Natural killer cell (primary cell): ENCODE data around the gene SYNE2. TPM values are rescaled to one million over a fixed set of nuclear protein-coding genes. Genes with fewer than 3 reads are reported as not detected.

Experiments
- ATAC-seq, 3 donors: fragments of 150-1000 bp in 2 of 3; fragments of 200-7000 bp in 1 of 3; cut with Tn5 transposase; 1 replicate in 1 of 3; 2 replicates in 2 of 3; pipeline ENCODE4 v1.10.0; 2021; ENCODE audit warnings: mild to moderate bottlenecking in 2 of 3, moderate library complexity in 2 of 3
- DNase-seq, 2 donors: peaks; one replicate each; pipeline versions ENCODE4 v3.0.0 to v3.0.0-alpha.2; 2013 to 2021; ENCODE audit warnings: mixed read lengths in 1 of 2
- H3K27ac ChIP-seq: one replicate; pipeline ENCODE4 v1.5.1; 2013; ENCODE audit warnings: mild to moderate bottlenecking, low read length
- H3K27me3 ChIP-seq: one replicate; pipeline ENCODE4 v1.6.1; 2013; ENCODE audit warnings: low read length; ENCODE audit not compliant: control insufficient read depth, insufficient read depth
- H3K36me3 ChIP-seq: one replicate; pipeline ENCODE4 v1.6.1; 2013; ENCODE audit warnings: low read length; ENCODE audit not compliant: control insufficient read depth, insufficient read depth
- H3K4me1 ChIP-seq: one replicate; pipeline ENCODE4 v1.6.1; 2013; ENCODE audit warnings: low read length; ENCODE audit not compliant: control insufficient read depth, insufficient read depth
- H3K4me3 ChIP-seq: one replicate; pipeline ENCODE4 v1.5.1; 2013; ENCODE audit warnings: low read length
- H3K9me3 ChIP-seq: one replicate; pipeline ENCODE4 v1.6.1; 2013; ENCODE audit warnings: low read length; ENCODE audit not compliant: control insufficient read depth, insufficient read depth
- H3K27ac Mint-ChIP-seq, 2 donors: one replicate each; pipeline ENCODE4 v1.8.0; 2022; ENCODE audit warnings: mild to moderate bottlenecking in 2 of 2, mixed read lengths in 2 of 2, moderate library complexity in 1 of 2
- H3K27me3 Mint-ChIP-seq, 2 donors: one replicate each; pipeline ENCODE4 v1.8.0; 2022; ENCODE audit warnings: low read depth in 2 of 2, mixed read lengths in 2 of 2
- H3K36me3 Mint-ChIP-seq: one replicate; pipeline ENCODE4 v1.8.0; 2022; ENCODE audit warnings: mixed read lengths
- H3K4me1 Mint-ChIP-seq, 2 donors: one replicate each; pipeline ENCODE4 v1.8.0; 2022; ENCODE audit warnings: mixed read lengths in 2 of 2
- H3K4me3 Mint-ChIP-seq: one replicate; pipeline ENCODE4 v1.8.0; 2022; ENCODE audit warnings: mild to moderate bottlenecking, moderate library complexity, mixed read lengths
- H3K9me3 Mint-ChIP-seq, 2 donors: one replicate each; pipeline ENCODE4 v1.8.0; 2022; ENCODE audit warnings: mixed read lengths in 2 of 2
- CTCF ChIP-seq: fragments of 200-600 bp; IDR thresholded peaks from one replicate; pipeline ENCODE4 v1.8.0; 2022; ENCODE audit warnings: antibody characterized with exemption
- WGBS: methylation state at CpG from one replicate; pipeline ENCODE4 v1.1.7; 2013; ENCODE audit warnings: missing lambda C conversion rate; ENCODE audit not compliant: insufficient coverage; 5-methylcytosine and 5-hydroxymethylcytosine counted together
- intact Hi-C: fragments of 100-400 bp; cut with micrococcal nuclease; formaldehyde crosslinking; loops from one replicate; pipeline ENCODE4 v1.14.2; 2022
- total RNA-seq, 4 donors: library from RNA; stranded (reverse); fragments of 120-200 nt in 1 of 4; gene quantifications; one replicate each; pipeline versions ENCODE4 v1.2.3 to v1.2.4, GENCODE V29; 2013 to 2022

Gene SYNE2
- total RNA-seq, 3 donors from 2014 or later (not counting 1 experiment from before 2014, with no cell fraction given), result 325 to 434 (median 373) TPM

GRCh38 chr14:63941023-63941422 lies 88.2 kb downstream of the SYNE2 start:
- ATAC-seq (peak in 1 of 3 donors; percentile 32), DNase-seq (no peak)
- peak overlapping the region in 1 of 2 donors; percentile 76 for H3K27ac Mint-ChIP-seq
- Histone ChIP-seq H3K27me3 (no peaks in the 10 kb centered on the region), H3K27ac (no peak overlapping the region), H3K9me3 (no peaks in the 10 kb centered on the region), H3K36me3 (peaks cover 11% of the 10 kb centered on the region), H3K4me3 (no peak overlapping the region), H3K4me1 (peaks cover 29% of the 10 kb centered on the region)
- intact Hi-C loops, result no loop called here
- H3K36me3 Mint-ChIP-seq, result no peaks in the 10 kb centered on the region
- H3K9me3 Mint-ChIP-seq, result no peaks in the 10 kb centered on the region
- no peak for TF ChIP-seq CTCF
- peaks cover 8 to 15% of the 10 kb centered on the region in 2 donors for H3K4me1 Mint-ChIP-seq
- no peak overlapping the region for H3K4me3 Mint-ChIP-seq
- H3K27me3 Mint-ChIP-seq, result no peaks in the 10 kb centered on the region
- WGBS, result 93% methylated on average over 2 of the region's 3 CpGs

- WGBS, result 96% methylated on average over 3 of the region's 3 CpGs
- Mint-ChIP-seq H3K36me3 (peaks cover 13% of the 10 kb centered on the region), H3K4me1 (peaks cover 7 to 9% of the 10 kb centered on the region in 2 donors), H3K27ac (peak overlapping the region in 1 of 2 donors; percentile 27), H3K4me3 (no peak overlapping the region), H3K9me3 (no peaks in the 10 kb centered on the region), H3K27me3 (no peaks in the 10 kb centered on the region)
- Histone ChIP-seq H3K36me3 (peaks cover 24% of the 10 kb centered on the region), H3K27me3 (no peaks in the 10 kb centered on the region), H3K4me1 (no peaks in the 10 kb centered on the region), H3K4me3 (no peak overlapping the region), H3K27ac (no peak overlapping the region), H3K9me3 (no peaks in the 10 kb centered on the region)
- ATAC-seq (no peak), DNase-seq (no peak)
- no peak for TF ChIP-seq CTCF
- intact Hi-C loops, result no loop called here
Observed at GRCh38 chr14:63949696-63950095, 96.9 kb downstream of the SYNE2 start.

DNA sequence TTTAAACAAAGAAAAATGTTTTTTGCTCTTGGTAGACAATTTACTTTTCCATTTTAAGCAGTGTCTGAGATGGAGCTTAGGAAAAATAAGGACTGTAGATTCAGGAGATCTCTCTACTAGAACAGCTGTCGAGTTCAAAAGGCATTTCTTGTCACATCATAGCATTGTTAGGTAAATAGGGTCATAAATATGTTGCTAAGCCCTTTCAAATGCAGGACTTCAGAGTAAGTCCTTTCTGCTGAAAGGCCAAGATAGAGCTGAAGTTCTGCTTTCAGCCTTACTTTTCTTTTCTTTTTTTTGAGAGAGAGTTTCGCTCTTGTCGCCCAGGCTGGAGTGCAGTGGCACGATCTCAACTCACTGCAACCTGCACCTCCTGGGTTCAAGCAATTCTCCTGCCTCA lies 98.2 kb downstream of the SYNE2 start:
- no peaks in the 10 kb centered on the region for H3K4me1 ChIP-seq
- no peak for DNase-seq
- Mint-ChIP-seq H3K36me3 (peaks cover 13% of the 10 kb centered on the region), H3K27ac (no peak overlapping the region), H3K4me1 (peaks cover 7 to 9% of the 10 kb centered on the region in 2 donors), H3K9me3 (no peaks in the 10 kb centered on the region), H3K4me3 (no peak overlapping the region), H3K27me3 (no peaks in the 10 kb centered on the region)
- WGBS, result 87% methylated on average over 4 of the region's 4 CpGs
- no peaks in the 10 kb centered on the region for H3K27me3 ChIP-seq
- H3K9me3 ChIP-seq, result no peaks in the 10 kb centered on the region
- no peak for TF ChIP-seq CTCF
- ATAC-seq, result no peak
- intact Hi-C loops, result no loop called here
- H3K4me3 ChIP-seq, result no peak overlapping the region
- H3K36me3 ChIP-seq, result peaks cover 26% of the 10 kb centered on the region
- no peak overlapping the region for H3K27ac ChIP-seq

DNA sequence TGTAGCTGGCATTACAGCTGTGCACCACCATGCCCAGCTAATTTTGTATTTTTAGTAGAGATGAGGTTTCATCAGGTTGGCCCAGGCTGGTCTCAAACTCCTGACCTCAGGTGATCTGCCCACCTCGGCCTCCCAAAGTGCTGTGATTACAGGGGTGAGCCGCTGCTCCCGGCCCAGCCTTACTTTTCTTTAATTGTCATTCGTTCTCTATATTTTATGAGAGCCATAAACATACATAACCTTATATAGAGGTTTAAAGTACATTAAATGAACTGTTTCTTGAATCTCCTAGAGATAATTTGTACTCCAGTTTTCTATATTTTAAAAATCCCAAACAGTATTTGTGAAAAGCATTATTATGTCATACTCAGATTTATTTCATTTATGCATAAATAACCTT lies 98.6 kb downstream of the SYNE2 start:
- 83% methylated on average over 3 of the region's 4 CpGs for WGBS
- peaks cover 13% of the 10 kb centered on the region for H3K36me3 Mint-ChIP-seq
- DNase-seq (no peak), ATAC-seq (no peak)
- Histone ChIP-seq H3K27ac (no peak overlapping the region), H3K4me1 (no peaks in the 10 kb centered on the region), H3K36me3 (peaks cover 26% of the 10 kb centered on the region), H3K4me3 (no peak overlapping the region), H3K9me3 (no peaks in the 10 kb centered on the region), H3K27me3 (no peaks in the 10 kb centered on the region)
- no peaks in the 10 kb centered on the region for H3K27me3 Mint-ChIP-seq
- H3K4me1 Mint-ChIP-seq, result peaks cover 7 to 9% of the 10 kb centered on the region in 2 donors
- no peaks in the 10 kb centered on the region for H3K9me3 Mint-ChIP-seq
- intact Hi-C loops, result no loop called here
- TF ChIP-seq CTCF, result no peak
- H3K4me3 Mint-ChIP-seq, result no peak overlapping the region
- peak overlapping the region in 1 of 2 donors; percentile 8 for H3K27ac Mint-ChIP-seq
